T-helper 1 cell (primary cell): Measurements from ENCODE around the gene FBXL13.
"Not testable (repeated sequence)": the region's sequence is repeated elsewhere in the genome, so short reads cannot be mapped to it uniquely, and the experiment has no call there.

Source experiments
- DNase-seq, 5 donors: peaks; one replicate each; pipeline ENCODE4 v3.0.0-alpha.2; 2012 to 2020

Gene FBXL13

DNA sequence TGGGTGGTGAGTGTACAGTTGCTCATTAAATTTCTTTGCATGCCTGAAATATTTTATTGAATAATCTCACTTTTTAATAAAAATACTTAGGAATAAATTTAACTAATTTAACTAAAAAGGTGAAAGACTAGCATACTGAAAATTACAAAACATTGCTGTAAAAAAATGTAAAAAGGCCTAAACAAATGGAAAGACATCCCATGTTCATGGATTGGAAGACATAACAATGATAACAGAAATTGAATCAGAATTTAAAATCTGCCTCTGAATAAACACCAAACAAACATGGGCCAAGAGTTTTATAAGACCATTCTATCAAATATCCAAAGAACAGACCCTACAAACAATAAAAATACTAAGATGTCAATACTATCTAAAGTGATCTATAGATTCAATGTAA is 94.9 kb downstream of the FBXL13 start:
- DNase-seq, result no peak

- DNase-seq, result no peak
Observed at GRCh38 chr7:102978284-102978683, 96.3 kb downstream of the FBXL13 start.

GRCh38 chr7:102977586-102977985 is 97.0 kb downstream of the FBXL13 start:
- not testable (repeated sequence) for DNase-seq

- no peak for DNase-seq
Observed at GRCh38 chr7:102976493-102976892, 98.1 kb downstream of the FBXL13 start.

DNA sequence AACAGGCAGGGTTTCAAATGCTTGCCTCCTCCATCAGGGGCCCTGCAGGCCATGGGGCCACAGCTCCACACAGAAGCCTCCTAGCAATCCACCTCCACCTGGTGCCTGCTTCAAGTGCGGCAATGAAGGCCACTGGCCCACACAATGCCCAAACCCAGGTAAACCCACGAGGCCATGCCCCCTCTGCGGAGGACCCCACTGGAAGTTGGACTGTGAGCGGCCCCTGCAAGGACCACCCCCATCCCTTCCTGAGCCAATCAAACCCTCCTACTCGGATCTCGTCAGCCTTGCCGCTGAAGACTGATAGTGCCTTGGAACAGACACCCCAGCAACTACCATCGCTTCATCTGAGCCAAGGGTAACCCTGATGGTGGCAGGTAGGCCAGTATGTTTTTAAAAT is 98.7 kb downstream of the FBXL13 start:
- no peak for DNase-seq

DNA sequence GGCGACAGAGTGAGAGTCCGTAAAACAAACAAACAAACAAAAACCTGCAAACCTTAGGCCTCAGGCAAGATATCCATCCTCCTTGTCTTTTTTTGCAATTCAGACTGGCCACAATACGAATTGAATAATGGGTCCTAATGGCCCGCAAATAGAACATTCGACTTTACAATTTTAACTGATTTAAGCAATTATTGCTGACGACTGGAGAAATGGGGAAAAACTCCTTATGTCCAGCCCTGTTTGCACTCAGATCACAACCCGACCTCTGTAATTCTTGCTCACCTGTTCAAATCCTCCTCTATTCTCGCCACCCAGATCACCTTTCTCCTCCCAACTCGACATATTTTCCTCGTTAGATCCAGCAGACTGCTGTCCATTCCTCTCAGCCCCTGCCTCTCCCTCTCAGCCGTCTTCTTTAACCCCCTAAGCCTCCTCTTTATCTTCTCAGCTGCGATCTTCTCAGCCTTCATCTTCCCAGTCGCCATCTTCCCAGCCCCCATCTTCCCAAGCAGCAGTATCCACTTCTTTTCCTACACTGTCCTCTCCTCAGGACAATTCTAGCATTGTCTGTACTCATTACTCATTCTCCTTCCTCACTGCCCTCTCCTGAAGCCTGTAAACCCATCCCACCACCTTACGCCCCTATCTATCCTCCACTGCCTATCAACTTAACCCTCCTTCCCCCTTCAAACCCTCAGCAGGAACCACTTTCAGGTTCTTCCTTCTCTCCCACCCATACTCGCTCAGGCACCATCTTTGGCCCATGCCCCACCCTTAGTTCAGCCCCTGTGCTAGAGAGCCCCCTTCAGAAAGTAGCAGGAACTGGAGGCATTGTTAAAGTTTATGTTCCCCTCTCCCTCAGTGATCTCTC is 100.0 kb downstream of the FBXL13 start:
- no peak for DNase-seq

GRCh38 chr7:102973096-102973802 is 101.3 kb downstream of the FBXL13 start:
- DNase-seq, result no peak

- DNase-seq, result no peak
Observed at GRCh38 chr7:102967798-102968197, 106.8 kb downstream of the FBXL13 start.

GRCh38 chr7:102966465-102966864 is 108.1 kb downstream of the FBXL13 start:
- DNase-seq, result no peak

DNA sequence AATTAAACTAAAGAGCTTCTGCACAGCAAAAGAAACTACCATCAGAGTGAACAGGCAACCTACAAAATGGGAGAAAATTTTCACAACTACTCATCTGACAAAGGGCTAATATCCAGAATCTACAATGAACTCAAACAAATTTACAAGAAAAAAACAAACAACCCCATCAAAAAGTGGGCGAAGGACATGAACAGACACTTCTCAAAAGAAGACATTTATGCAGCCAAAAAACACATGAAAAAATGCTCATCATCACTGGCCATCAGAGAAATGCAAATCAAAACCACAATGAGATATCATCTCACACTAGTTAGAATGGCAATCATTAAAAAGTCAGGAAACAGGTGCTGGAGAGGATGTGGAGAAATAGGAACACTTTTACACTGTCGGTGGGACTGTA is 112.6 kb downstream of the FBXL13 start:
- DNase-seq, result not testable (repeated sequence)

GRCh38 chr7:102958004-102958403 is 116.6 kb downstream of the FBXL13 start:
- DNase-seq, result not testable (repeated sequence)

- not testable (repeated sequence) for DNase-seq
Observed at GRCh38 chr7:102954359-102954758, 120.2 kb downstream of the FBXL13 start.

DNA sequence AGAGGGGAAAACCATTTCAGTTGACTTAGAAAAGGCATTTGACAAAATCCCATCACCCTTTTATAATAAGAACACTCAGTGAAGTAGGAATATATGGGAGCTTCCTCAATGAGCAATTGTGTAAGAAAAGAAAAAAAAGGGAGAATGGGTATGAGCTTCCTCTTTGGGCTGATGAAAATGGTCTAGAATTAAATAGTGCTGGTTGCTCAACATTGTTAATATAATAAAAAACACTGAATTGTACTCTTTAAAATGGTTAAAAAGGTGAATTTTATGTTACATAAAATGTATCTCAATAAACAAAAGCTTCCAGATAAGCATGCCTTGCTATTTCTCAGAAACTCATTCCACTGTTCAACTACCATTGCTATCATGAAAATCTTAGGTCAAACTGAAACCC is 121.2 kb downstream of the FBXL13 start:
- peak in 1 of 5 donors; percentile 16 for DNase-seq

GRCh38 chr7:102951839-102952238 is 122.8 kb downstream of the FBXL13 start:
- DNase-seq, result no peak

DNA sequence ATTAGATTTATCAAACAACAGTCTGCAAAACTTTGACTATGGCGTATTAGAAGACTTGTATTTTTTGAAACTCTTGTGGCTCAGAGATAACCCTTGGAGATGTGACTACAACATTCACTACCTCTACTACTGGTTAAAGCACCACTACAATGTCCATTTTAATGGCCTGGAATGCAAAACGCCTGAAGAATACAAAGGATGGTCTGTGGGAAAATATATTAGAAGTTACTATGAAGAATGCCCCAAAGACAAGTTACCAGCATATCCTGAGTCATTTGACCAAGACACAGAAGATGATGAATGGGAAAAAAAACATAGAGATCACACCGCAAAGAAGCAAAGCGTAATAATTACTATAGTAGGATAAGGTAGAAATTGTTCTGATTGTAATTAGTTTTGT is 130.4 kb downstream of the FBXL13 start:
- DNase-seq, result no peak

DNA sequence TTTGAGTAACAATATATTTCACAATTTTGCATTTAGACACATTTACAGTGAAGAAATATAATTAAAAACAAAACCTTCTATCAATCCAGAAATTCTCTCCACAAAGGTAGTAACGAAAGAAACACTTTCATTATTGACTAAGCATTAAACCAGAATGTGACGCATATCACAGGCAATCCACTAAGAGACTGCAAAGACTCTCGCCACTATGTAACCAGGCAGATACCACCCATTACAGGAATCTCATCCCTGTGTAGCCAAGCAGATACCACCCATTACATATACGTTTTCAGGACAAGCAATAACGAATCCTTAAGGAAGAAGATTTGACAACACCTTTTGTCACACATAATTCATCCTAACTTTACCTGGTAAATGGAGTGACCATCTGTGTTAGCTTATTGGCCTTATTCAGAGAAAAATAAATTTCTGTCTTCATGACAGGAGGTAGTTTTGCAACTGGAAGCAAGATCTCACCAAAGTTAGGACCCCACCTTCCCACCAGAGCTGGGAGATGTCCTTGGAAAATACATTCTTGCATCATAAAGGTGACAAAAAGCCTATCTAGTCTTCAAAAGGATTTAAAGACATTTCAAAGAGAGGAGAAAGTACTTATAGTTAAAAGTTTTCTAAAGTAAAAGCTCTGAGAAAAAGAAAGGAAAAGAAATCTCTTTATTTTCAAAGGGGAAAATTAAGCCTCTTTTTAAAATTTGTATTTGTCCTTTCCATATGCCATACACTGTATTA is 131.0 kb downstream of the FBXL13 start:
- DNase-seq, result no peak

DNA sequence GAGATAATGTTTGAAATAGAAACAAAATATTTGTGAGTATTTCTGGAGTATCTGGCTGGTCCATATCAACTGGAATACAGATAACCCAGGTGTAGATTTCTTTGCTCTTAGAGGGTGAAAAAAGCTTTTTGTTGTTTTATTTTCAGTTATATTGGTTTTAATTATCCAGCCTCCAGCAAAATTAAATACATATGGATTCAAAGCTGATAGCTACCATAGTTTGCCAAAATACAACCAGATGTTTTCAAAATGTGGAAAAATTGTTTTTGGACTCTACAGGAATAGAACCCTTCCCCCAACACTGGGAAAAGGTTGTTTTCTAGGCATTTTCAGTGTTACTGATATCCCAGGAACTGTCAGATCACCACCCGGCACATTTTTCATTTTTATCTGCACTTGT is 131.7 kb downstream of the FBXL13 start:
- DNase-seq, result no peak

GRCh38 chr7:102942181-102942866 is 132.3 kb downstream of the FBXL13 start:
- DNase-seq, result no peak

GRCh38 chr7:102938679-102939078 is 135.9 kb downstream of the FBXL13 start:
- DNase-seq, result no peak

GRCh38 chr7:102935450-102936115 is 139.0 kb downstream of the FBXL13 start:
- no peak for DNase-seq

GRCh38 chr7:102934701-102935100 is 139.9 kb downstream of the FBXL13 start:
- no peak for DNase-seq

DNA sequence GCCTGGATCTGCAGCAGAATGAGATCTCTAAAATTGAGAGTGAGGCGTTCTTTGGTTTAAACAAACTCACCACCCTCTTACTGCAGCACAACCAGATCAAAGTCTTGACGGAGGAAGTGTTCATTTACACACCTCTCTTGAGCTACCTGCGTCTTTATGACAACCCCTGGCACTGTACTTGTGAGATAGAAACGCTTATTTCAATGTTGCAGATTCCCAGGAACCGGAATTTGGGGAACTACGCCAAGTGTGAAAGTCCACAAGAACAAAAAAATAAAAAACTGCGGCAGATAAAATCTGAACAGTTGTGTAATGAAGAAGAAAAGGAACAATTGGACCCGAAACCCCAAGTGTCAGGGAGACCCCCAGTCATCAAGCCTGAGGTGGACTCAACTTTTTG is 140.4 kb downstream of the FBXL13 start:
- DNase-seq, result no peak
